ENCODE measurements around the gene KCNA5. TPM values are rescaled to one million over a fixed set of nuclear protein-coding genes. Genes with fewer than 3 reads are reported as not detected.

KCNA5 gene
- polyA plus RNA-seq, 3 donors = not detected

DNA sequence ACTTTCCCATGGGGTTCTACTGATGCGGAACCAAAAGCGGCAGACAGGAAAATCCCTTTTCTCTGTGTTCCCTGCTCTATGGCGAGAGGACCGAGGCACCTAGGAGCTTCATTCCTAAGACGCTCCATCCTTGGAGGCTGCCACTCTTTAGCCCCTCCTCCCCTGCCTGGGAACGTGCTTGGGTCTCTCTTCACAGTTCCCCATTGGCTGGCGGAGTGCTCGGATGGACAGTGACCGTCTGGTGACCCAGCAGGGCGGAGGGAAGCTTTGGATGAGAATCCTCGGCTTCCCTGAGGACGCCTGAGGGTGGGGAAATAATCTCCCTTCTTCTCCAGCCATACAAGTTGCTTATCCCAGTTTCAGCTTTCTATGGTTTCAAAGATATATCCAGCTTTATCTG, 37.3 kb downstream of the KCNA5 start:
- DNase-seq = no peak
- Histone ChIP-seq H3K4me1 (ENCODE audit: control insufficient read depth in 1 of 2, insufficient read depth in 2 of 2, low read length in 2 of 2) (no peaks in the 10 kb centered on the region), H3K9ac (ENCODE audit: insufficient read depth, low read length, poor library complexity, severe bottlenecking) (no peak overlapping the region), H2AFZ (ENCODE audit: insufficient read depth, low read depth, low read length, poor library complexity, severe bottlenecking) (no peak overlapping the region), H3K4me2 (replicated peaks; ENCODE audit: extremely low read depth, low read length, poor library complexity, severe bottlenecking) (no peak overlapping the region), H3K4me3 (replicated peaks in 1 of 3; ENCODE audit: low read depth in 2 of 3, low read length in 3 of 3) (no peak overlapping the region), H3K79me2 (ENCODE audit: insufficient read depth, low read length) (no peaks in the 10 kb centered on the region), H4K20me1 (ENCODE audit: insufficient read depth, low read length) (no peaks in the 10 kb centered on the region), H3K27ac (ENCODE audit: low read depth in 1 of 2, low read length in 2 of 2) (no peak overlapping the region), H3K9me3 (replicated peaks in 1 of 2; ENCODE audit: control insufficient read depth in 1 of 2, insufficient read depth in 1 of 2, low read length in 2 of 2) (no peaks in the 10 kb centered on the region), H3K27me3 (ENCODE audit: control insufficient read depth in 2 of 2, insufficient read depth in 2 of 2, low read length in 2 of 2) (no peaks in the 10 kb centered on the region), H3K36me3 (replicated peaks in 1 of 2; ENCODE audit: control insufficient read depth in 1 of 2, insufficient read depth in 2 of 2, low read length in 2 of 2) (no peaks in the 10 kb centered on the region)
- Mint-ChIP-seq H3K4me3 (no peak overlapping the region), H3K36me3 (no peaks in the 10 kb centered on the region), H3K9me3 (no peaks in the 10 kb centered on the region), H3K4me1 (no peaks in the 10 kb centered on the region), H3K27ac (no peak overlapping the region), H3K27me3 (ENCODE audit: low read depth in 3 of 3) (peaks cover 2 to 6% (median 5%) of the 10 kb centered on the region in 3 donors)
- WGBS (ENCODE audit: insufficient coverage) = 88% methylated on average over 5 of the region's 12 CpGs
- intact Hi-C loops (cut with micrococcal nuclease) = loop anchor here (5.0 to 10.0 kb wide), 2 partner anchors 224 to 226 kb away; no protein-coding TSS in a partner anchor
- no peak for TF ChIP-seq CTCF (IDR thresholded peaks at IDR 0.05)

- H2AFZ ChIP-seq (ENCODE audit: insufficient read depth, low read depth, low read length, poor library complexity, severe bottlenecking) = no peak overlapping the region
Measured at GRCh38 chr12:5083955-5084849, 40.5 kb downstream of the KCNA5 start.

More at GRCh38 chr12:5083955-5084849, 40.5 kb downstream of the KCNA5 start:
- Histone ChIP-seq H3K9ac (ENCODE audit: insufficient read depth, low read length, poor library complexity, severe bottlenecking) (no peak overlapping the region), H3K4me3 (replicated peaks in 1 of 3; ENCODE audit: low read depth in 2 of 3, low read length in 3 of 3) (no peak overlapping the region), H3K4me1 (ENCODE audit: control insufficient read depth in 1 of 2, insufficient read depth in 2 of 2, low read length in 2 of 2) (no peaks in the 10 kb centered on the region), H3K27me3 (ENCODE audit: control insufficient read depth in 2 of 2, insufficient read depth in 2 of 2, low read length in 2 of 2) (no peaks in the 10 kb centered on the region), H3K4me2 (replicated peaks; ENCODE audit: extremely low read depth, low read length, poor library complexity, severe bottlenecking) (no peak overlapping the region), H3K79me2 (ENCODE audit: insufficient read depth, low read length) (no peaks in the 10 kb centered on the region), H4K20me1 (ENCODE audit: insufficient read depth, low read length) (no peaks in the 10 kb centered on the region), H3K36me3 (replicated peaks in 1 of 2; ENCODE audit: control insufficient read depth in 1 of 2, insufficient read depth in 2 of 2, low read length in 2 of 2) (no peaks in the 10 kb centered on the region), H3K9me3 (replicated peaks in 1 of 2; ENCODE audit: control insufficient read depth in 1 of 2, insufficient read depth in 1 of 2, low read length in 2 of 2) (no peaks in the 10 kb centered on the region), H3K27ac (ENCODE audit: low read depth in 1 of 2, low read length in 2 of 2) (no peak overlapping the region)
- no peaks in the 10 kb centered on the region for H3K36me3 Mint-ChIP-seq
- intact Hi-C loops (cut with micrococcal nuclease) = loop anchor here (1.0 to 10.0 kb wide), 4 partner anchors 61 to 229 kb away; no protein-coding TSS in a partner anchor
- TF ChIP-seq CTCF (IDR thresholded peaks at IDR 0.05) = peak; percentile 78
- peaks cover 0 to 9% (median 5%) of the 10 kb centered on the region in 3 donors for H3K27me3 Mint-ChIP-seq (ENCODE audit: low read depth in 3 of 3)
- WGBS (ENCODE audit: insufficient coverage) = 84% methylated on average over 6 of the region's 11 CpGs
- H3K4me1 Mint-ChIP-seq = no peaks in the 10 kb centered on the region
- no peak overlapping the region for H3K27ac Mint-ChIP-seq
- no peaks in the 10 kb centered on the region for H3K9me3 Mint-ChIP-seq
- DNase-seq = peak in 2 of 3 donors; percentile 15 to 35
- H3K4me3 Mint-ChIP-seq = peak overlapping the region in 1 of 2 donors; percentile 46

Measured in CD14-positive monocyte (primary cell).